ENCODE measurements around the gene PLEKHG3.

The PLEKHG3 gene

DNA sequence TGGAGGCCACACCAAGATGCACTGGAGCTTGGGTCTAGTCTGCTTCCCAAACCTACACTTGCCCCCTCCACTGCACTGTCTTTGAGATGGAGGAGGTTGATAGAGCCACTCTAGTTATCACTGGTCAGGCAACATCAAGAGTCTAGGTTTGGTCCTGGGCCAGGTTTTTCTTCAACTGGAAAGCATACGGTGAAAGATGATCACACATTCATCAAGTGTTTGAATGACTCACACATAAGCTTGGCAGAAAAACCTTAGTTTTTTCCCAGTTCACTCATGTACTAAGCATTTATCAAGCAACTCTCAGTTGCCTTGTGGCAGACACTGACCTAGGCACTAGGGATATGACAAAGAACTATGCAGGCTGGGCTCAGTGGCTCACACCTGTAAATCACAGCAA is 84.5 kb downstream of the PLEKHG3 start:
- no peaks in the 10 kb centered on the region for H3K9me3 ChIP-seq (ENCODE audit: control insufficient read depth, insufficient read depth, low read length)
- H3K27ac ChIP-seq (ENCODE audit: low read depth, low read length) = no peak overlapping the region
- no peaks in the 10 kb centered on the region for H3K36me3 ChIP-seq (ENCODE audit: control insufficient read depth, insufficient read depth, low read length)
- no peak overlapping the region for H3K9ac ChIP-seq (ENCODE audit: low read depth, low read length)
- no peaks in the 10 kb centered on the region for H3K27me3 ChIP-seq (ENCODE audit: control insufficient read depth, insufficient read depth, low read length)
- H3K4me3 ChIP-seq (ENCODE audit: low read depth, low read length) = no peak overlapping the region
- no peaks in the 10 kb centered on the region for H3K4me1 ChIP-seq (ENCODE audit: control insufficient read depth, insufficient read depth, low read length)

DNA sequence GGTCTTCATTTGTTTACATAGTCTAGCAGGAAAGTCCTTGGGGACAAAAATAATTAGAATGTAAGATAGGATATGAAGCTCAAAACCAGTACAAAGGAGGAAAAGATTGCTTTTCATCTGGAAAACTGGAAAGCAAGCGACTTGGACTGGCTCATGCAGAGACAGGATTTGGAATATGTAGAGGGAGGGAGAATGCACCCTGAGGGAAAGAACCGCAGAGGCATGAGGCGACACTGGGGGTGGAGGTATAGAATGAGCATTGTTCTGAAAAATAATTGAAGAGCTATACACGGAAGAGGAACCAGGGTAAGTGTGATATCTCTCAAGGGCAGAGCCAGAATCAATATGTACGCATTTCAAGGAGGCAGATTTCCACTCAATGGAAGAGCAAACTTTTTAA is 85.5 kb downstream of the PLEKHG3 start:
- H3K4me3 ChIP-seq (ENCODE audit: low read depth, low read length) = no peak overlapping the region
- no peak overlapping the region for H3K27ac ChIP-seq (ENCODE audit: low read depth, low read length)
- H3K9me3 ChIP-seq (ENCODE audit: control insufficient read depth, insufficient read depth, low read length) = no peaks in the 10 kb centered on the region
- no peaks in the 10 kb centered on the region for H3K27me3 ChIP-seq (ENCODE audit: control insufficient read depth, insufficient read depth, low read length)
- no peaks in the 10 kb centered on the region for H3K36me3 ChIP-seq (ENCODE audit: control insufficient read depth, insufficient read depth, low read length)
- H3K4me1 ChIP-seq (ENCODE audit: control insufficient read depth, insufficient read depth, low read length) = no peaks in the 10 kb centered on the region
- no peak overlapping the region for H3K9ac ChIP-seq (ENCODE audit: low read depth, low read length)

DNA sequence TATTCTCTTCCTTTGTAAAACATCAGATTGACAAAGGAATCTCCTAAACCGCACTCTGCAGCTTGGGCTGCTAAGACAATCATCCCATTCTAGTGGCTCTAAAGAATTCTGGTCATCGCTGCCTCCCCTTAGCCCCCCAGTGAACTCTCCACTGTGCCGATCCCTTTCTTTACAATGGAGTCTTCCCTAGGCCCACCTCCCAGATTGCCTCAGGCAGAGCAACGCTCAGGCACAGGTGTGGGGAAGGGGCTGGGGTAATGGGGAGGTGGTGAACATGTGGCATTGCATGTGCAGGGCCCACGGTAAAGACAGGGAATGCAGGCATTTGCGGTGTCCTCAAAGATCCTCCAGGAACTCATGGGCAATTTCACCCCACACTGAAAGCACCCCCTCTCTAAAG is 86.3 kb downstream of the PLEKHG3 start:
- Histone ChIP-seq H3K27me3 (ENCODE audit: control insufficient read depth, insufficient read depth, low read length) (no peaks in the 10 kb centered on the region), H3K9me3 (ENCODE audit: control insufficient read depth, insufficient read depth, low read length) (no peaks in the 10 kb centered on the region), H3K4me1 (ENCODE audit: control insufficient read depth, insufficient read depth, low read length) (no peaks in the 10 kb centered on the region), H3K4me3 (ENCODE audit: low read depth, low read length) (no peak overlapping the region), H3K9ac (ENCODE audit: low read depth, low read length) (no peak overlapping the region), H3K36me3 (ENCODE audit: control insufficient read depth, insufficient read depth, low read length) (no peaks in the 10 kb centered on the region), H3K27ac (ENCODE audit: low read depth, low read length) (no peak overlapping the region)

DNA sequence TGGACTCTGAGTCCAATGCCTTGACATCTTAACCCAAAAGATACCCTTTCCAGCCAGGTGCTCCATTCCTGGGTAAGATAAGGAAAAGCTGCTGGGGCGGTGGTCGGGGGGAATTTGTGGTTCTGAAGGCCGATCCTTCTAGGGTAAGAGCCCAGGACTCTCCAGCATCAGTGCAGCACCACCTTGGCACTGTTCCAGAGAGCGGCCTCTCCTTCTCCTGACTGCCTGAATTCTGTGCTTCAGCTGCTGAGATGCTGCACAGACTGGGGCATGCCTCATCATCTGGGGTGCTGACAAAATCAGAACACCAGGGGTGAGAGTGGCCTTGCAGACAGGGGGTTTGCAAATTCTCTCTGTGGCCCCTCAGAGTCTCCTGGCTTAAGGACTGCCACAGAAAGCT is 88.0 kb downstream of the PLEKHG3 start:
- Histone ChIP-seq H3K27ac (ENCODE audit: low read depth, low read length) (no peak overlapping the region), H3K27me3 (ENCODE audit: control insufficient read depth, insufficient read depth, low read length) (no peaks in the 10 kb centered on the region), H3K9me3 (ENCODE audit: control insufficient read depth, insufficient read depth, low read length) (no peaks in the 10 kb centered on the region), H3K4me1 (ENCODE audit: control insufficient read depth, insufficient read depth, low read length) (no peaks in the 10 kb centered on the region), H3K4me3 (ENCODE audit: low read depth, low read length) (no peak overlapping the region), H3K9ac (ENCODE audit: low read depth, low read length) (no peak overlapping the region), H3K36me3 (ENCODE audit: control insufficient read depth, insufficient read depth, low read length) (no peaks in the 10 kb centered on the region)

DNA sequence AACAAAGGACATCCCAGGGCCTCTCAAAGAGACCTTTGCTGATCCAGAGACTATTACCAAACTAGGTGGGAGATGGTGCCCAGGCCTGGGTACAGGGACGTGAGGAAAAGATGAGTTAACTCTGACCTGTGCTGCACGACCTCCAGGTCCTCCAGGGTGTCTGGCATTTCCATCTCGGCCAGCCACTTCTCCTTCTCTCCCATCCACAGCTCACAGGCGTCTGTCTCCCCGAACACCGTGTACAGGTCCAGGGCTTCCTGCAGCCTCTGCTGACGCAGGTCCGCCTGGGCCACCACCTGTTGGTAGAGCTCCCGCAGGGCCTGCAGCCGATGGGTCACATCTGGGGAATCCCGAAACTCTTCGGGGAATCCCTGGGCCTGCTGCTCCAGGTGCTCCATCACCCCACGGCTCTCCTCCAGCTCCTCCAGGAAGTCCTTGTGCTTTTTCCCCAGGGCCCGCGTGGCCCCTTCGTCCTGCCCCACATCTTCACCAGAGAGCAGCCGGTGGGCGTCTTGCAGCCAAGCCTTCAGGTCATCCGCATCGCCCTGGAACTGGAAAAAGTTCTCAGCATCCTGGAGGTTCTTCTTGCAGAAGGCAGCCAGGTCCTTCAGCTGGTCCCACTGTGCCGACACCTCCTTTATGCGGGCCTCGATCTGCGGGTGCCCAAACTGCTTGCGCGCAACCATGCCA is 88.8 kb downstream of the PLEKHG3 start:
- Histone ChIP-seq H3K4me1 (ENCODE audit: control insufficient read depth, insufficient read depth, low read length) (no peaks in the 10 kb centered on the region), H3K27me3 (ENCODE audit: control insufficient read depth, insufficient read depth, low read length) (no peaks in the 10 kb centered on the region), H3K9me3 (ENCODE audit: control insufficient read depth, insufficient read depth, low read length) (no peaks in the 10 kb centered on the region), H3K4me3 (ENCODE audit: low read depth, low read length) (no peak overlapping the region), H3K9ac (ENCODE audit: low read depth, low read length) (no peak overlapping the region), H3K27ac (ENCODE audit: low read depth, low read length) (no peak overlapping the region), H3K36me3 (ENCODE audit: control insufficient read depth, insufficient read depth, low read length) (no peaks in the 10 kb centered on the region)

DNA sequence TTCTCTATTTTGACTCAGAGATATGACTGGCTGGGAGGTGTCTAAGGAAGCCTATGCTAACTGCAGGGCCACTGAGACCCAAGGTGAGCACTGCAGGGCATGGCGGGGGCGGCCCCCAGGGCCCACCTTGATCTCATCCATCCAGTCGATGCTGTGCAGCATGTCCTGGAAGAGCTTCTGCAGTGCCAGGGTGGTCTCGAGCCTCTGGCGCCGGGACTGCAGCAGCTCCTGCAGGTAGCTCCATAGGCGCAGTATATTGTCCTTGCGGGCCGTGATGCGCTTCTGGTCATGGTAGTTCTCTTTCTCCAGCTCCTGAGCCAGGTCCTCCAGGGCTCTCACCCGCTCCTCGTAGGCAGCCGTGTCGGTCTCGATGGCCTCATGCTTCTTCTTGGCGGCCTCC is 91.0 kb downstream of the PLEKHG3 start:
- Histone ChIP-seq H3K36me3 (ENCODE audit: control insufficient read depth, insufficient read depth, low read length) (no peaks in the 10 kb centered on the region), H3K4me1 (ENCODE audit: control insufficient read depth, insufficient read depth, low read length) (no peaks in the 10 kb centered on the region), H3K27ac (ENCODE audit: low read depth, low read length) (no peak overlapping the region), H3K27me3 (ENCODE audit: control insufficient read depth, insufficient read depth, low read length) (no peaks in the 10 kb centered on the region), H3K4me3 (ENCODE audit: low read depth, low read length) (no peak overlapping the region), H3K9me3 (ENCODE audit: control insufficient read depth, insufficient read depth, low read length) (no peaks in the 10 kb centered on the region), H3K9ac (ENCODE audit: low read depth, low read length) (no peak overlapping the region)

DNA sequence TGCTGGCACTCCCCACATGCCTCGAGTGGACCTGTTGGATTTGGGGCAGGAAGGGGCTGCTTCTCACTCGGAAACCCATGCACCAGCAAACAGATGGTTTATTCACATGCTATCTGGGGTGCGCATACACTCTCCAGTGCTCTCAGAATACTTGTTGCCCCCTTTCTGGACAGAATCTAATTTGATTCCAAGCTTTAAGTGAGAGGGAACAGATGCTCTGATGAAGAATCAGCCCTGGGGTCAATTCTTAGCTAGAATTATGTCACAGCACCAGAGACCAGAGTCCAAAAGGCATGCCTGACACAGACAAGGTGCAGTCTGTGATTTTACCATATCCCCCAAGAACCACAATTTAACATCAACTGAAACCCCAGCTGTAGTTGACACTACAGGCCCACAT is 91.7 kb downstream of the PLEKHG3 start:
- Histone ChIP-seq H3K9ac (ENCODE audit: low read depth, low read length) (no peak overlapping the region), H3K27me3 (ENCODE audit: control insufficient read depth, insufficient read depth, low read length) (no peaks in the 10 kb centered on the region), H3K4me1 (ENCODE audit: control insufficient read depth, insufficient read depth, low read length) (no peaks in the 10 kb centered on the region), H3K36me3 (ENCODE audit: control insufficient read depth, insufficient read depth, low read length) (no peaks in the 10 kb centered on the region), H3K9me3 (ENCODE audit: control insufficient read depth, insufficient read depth, low read length) (no peaks in the 10 kb centered on the region), H3K27ac (ENCODE audit: low read depth, low read length) (no peak overlapping the region), H3K4me3 (ENCODE audit: low read depth, low read length) (no peak overlapping the region)

DNA sequence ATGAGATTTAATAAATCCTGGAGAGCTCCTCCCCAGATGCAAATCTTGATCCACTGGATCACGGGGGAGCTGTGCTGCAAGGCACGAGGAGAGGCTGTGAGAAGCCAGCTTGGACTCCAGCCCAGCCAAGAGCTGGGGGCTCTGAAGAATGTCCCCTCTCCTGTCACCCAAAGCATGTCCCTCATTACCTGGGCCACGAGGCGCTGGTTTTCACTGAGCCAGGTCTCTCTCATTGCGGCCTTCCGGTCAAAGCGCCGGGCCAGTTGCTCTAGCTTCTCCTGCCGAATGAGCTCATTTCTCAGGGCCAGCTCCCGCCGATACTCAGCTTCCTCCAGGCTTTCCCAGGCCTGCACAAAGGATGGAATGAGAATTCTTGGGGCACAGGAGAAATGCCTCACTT is 92.1 kb downstream of the PLEKHG3 start:
- Histone ChIP-seq H3K27ac (ENCODE audit: low read depth, low read length) (no peak overlapping the region), H3K4me3 (ENCODE audit: low read depth, low read length) (no peak overlapping the region), H3K9me3 (ENCODE audit: control insufficient read depth, insufficient read depth, low read length) (no peaks in the 10 kb centered on the region), H3K9ac (ENCODE audit: low read depth, low read length) (no peak overlapping the region), H3K27me3 (ENCODE audit: control insufficient read depth, insufficient read depth, low read length) (no peaks in the 10 kb centered on the region), H3K36me3 (ENCODE audit: control insufficient read depth, insufficient read depth, low read length) (no peaks in the 10 kb centered on the region), H3K4me1 (ENCODE audit: control insufficient read depth, insufficient read depth, low read length) (no peaks in the 10 kb centered on the region)

DNA sequence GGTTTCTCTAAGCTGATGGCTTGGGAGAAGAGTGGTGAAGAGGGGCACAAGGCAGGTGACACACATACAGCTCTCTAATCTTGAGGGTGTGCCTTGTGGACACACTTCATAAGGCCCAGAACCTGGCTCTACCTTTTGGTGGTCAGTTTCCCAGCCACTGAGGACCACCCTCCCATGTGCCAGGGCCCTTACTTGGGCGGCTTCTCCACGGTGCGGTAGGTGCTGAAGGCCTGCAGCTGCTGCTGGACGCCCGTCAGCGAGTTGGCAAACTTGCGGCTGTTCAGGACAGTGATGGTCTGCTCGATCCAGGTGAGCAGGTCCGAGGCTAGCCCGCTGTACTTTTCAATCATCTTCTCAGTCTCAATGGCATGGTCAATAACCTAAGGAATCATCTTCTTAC is 95.3 kb downstream of the PLEKHG3 start:
- Histone ChIP-seq H3K4me1 (ENCODE audit: control insufficient read depth, insufficient read depth, low read length) (0 out of 2 replicates have a peak, but pooled peaks cover 2% of the 10 kb centered on the region), H3K4me3 (ENCODE audit: low read depth, low read length) (no peak overlapping the region), H3K9ac (ENCODE audit: low read depth, low read length) (no peak overlapping the region), H3K36me3 (ENCODE audit: control insufficient read depth, insufficient read depth, low read length) (no peaks in the 10 kb centered on the region), H3K9me3 (ENCODE audit: control insufficient read depth, insufficient read depth, low read length) (no peaks in the 10 kb centered on the region), H3K27ac (ENCODE audit: low read depth, low read length) (no peak overlapping the region), H3K27me3 (ENCODE audit: control insufficient read depth, insufficient read depth, low read length) (no peaks in the 10 kb centered on the region)
